ENCODE measurements around the gene CSTPP1.
A peak's percentile ranks its signal among the peaks of the same experiment; 100 is the strongest.

DNA sequence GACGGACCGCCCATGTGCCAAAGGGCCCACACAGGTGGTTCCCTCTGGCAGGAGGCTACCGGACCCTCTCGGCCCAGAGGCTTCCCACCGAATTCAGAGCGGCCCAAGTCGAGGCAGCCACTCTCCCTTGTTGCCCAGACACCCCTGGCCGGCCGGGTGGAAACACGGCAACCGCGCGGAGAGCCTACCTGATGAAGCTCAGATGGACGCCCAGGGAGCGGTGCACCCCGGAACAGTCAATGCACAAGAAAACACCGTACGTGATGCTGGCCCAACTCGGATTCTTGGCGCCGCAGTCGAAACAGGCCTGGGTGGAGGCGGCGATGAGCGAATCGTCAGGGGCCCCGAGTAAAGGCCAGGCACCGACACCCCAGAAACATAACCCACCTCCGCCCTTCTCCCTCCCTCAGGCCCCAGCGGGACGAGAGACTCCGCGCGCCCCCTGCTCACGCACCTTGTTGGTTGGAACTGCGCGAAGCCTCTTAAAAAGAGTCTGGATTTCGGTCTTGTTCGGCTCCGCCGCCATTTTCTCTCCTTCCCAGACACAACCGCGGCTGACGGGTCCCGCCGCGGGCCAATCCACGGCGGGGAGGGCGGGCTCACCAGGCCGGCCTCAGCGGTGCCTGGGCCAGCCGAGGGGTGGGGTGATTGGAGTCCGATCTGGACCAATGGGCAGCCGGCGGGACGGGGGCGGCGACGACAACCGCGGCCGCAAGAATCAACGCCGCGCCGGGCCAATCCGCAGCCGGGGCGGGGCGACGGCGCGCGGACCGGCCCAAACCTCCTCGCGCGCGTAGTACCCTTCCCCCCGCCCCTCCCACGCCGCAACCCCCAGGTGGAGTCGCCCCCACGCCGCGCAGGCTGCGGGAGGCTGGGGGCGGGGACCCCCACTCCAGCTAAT is 240.0 kb downstream of the CSTPP1 start, which contains the start of gene ARFGAP2:
- TF ChIP-seq POLR2A (IDR thresholded peaks at IDR 0.05): peak; percentile 42
- TF ChIP-seq, protein P1, sequence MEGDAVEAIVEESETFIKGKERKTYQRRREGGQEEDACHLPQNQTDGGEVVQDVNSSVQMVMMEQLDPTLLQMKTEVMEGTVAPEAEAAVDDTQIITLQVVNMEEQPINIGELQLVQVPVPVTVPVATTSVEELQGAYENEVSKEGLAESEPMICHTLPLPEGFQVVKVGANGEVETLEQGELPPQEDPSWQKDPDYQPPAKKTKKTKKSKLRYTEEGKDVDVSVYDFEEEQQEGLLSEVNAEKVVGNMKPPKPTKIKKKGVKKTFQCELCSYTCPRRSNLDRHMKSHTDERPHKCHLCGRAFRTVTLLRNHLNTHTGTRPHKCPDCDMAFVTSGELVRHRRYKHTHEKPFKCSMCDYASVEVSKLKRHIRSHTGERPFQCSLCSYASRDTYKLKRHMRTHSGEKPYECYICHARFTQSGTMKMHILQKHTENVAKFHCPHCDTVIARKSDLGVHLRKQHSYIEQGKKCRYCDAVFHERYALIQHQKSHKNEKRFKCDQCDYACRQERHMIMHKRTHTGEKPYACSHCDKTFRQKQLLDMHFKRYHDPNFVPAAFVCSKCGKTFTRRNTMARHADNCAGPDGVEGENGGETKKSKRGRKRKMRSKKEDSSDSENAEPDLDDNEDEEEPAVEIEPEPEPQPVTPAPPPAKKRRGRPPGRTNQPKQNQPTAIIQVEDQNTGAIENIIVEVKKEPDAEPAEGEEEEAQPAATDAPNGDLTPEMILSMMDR (IDR thresholded peaks at IDR 0.05): no peak

Measured in right lobe of liver (tissue), 4 donors.